NCI-H1092 (cell line): ENCODE data around the gene ACSF3.

Experiments
- DNase-seq: peaks from one replicate; lab custom pipeline; 2025; lab: John Stamatoyannopoulos, UW

The ACSF3 gene

DNA sequence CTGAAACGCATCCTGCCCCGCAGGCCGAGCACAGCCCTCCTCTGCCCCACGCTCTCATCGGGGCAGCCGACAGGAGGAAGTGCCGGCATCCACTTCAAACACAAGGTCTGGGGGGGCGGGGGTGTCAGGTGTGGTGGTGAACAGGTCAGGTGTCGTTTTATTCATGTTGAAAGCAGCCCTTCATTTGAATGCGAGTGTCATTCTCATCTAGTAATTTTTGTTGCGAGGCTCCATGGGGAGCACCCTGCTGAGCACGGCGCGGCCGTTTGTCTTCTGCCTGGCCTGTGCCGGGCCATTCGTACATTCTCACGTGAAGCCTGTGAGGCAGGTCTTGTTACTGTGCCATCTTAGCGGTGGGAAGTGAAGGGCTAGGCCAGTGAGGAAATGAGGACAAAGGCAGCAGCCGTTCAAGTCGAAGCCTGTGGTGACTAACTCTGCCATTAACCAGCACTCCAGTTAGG lies 1.9 kb downstream of the ACSF3 start:
- no peak for DNase-seq

DNA sequence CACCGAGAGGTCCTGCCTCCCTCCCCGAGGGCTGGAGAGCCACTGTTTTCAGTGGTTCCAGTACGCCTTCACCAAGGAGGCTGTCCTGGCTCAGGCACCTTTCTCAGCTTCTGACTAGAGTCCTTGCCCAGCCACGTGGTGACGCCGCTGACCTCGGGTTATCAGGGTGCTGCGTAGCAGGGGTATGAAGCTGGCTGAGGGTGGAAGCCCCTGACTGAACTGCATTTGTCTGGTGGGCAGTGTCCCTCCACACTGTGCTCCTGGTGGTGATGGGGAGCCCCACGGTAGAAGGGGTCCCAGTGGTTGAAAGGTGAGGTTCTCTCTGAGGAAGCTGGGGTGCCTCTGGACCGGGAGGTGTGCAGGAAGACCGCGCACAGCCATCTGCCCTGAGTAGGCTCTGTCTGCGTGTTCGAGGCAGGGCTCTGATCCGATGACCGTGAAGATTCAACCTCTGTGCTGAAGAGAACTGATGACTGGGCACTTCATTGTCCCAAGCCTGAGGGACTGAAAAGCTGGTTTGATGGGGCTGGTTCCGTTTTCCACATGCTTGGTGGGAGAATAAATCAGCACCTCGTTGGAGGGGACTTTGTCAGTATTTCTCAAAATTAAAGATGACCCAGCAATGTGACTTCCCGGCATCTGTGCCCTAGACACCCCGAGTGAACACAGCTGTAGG lies 2.5 kb downstream of the ACSF3 start:
- DNase-seq, result no peak

DNA sequence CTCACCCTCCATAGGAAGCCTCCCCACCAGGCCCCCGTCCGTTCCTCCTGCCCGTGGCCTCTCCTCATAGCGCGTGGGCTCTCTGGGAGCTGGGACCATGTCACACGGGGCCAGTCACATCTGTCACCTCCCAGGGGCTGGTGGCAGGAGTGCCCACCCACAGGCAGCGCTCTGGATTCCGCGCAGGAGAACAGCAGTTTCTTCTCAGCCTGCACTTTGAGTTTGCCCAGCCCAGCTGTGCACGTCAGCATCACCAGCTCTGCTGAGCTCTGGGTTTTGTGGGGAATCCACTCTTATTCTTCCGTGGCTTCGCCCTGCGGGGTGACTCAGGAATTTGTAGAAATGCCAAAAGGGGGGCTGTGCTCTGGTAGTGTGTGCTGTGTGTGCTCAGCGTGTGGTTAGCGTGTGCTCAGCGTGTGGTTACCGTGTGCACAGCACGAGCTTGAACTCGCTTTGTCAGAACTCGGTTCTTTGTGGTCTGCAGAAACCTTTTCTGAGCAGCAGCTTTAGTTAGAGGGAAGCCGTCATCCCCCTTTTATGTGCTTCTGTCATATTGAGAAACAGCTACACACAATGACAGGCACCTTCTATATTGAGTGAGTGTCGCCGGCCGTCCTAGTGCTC lies 3.2 kb downstream of the ACSF3 start:
- DNase-seq, result no peak

GRCh38 chr16:89097392-89097772 lies 3.7 kb downstream of the ACSF3 start:
- no peak for DNase-seq

GRCh38 chr16:89098767-89099430 lies 5.2 kb downstream of the ACSF3 start:
- no peak for DNase-seq

- no peak for DNase-seq
These were observed 6.3 kb downstream of the ACSF3 start for GRCh38 chr16:89099905-89100304.

- no peak for DNase-seq
These were observed 7.1 kb downstream of the ACSF3 start for GRCh38 chr16:89100601-89101302.

DNA sequence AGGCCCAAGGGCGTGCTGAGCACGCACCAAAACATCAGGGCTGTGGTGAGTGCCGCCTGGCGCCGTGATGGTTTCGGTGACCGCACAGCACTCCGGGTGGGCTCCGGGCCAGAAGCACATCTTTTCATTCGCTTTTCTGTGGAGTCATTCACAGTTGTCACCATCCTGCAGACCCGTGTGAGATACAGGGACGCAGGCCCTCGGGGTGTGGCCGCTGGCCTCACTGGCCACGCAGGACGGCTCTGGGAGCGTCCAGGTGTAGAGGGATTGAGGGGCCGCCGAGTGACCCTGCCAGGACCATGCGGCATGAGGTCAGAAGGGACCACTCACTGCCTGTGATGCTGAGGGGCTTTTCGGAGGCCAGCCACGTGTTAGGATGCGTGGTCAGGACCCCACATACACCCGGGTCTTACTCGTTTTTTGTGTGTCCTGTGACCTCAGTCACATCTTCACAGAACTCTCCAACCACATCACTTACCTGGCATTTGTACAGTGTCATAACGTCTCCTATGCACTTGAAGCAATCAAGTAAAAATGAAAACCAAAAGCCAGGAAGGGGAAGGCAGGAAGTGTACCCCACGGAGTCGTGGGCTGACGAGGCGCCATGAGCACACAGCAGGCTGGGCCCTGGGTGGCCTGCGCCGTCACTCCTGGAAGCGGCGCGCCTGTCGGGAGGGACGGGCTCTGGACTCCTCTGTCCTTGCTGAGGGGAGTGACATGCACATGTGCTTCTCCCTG lies 7.8 kb downstream of the ACSF3 start:
- no peak for DNase-seq

- DNase-seq, result no peak
These were observed 8.4 kb downstream of the ACSF3 start for GRCh38 chr16:89102041-89102471.

DNA sequence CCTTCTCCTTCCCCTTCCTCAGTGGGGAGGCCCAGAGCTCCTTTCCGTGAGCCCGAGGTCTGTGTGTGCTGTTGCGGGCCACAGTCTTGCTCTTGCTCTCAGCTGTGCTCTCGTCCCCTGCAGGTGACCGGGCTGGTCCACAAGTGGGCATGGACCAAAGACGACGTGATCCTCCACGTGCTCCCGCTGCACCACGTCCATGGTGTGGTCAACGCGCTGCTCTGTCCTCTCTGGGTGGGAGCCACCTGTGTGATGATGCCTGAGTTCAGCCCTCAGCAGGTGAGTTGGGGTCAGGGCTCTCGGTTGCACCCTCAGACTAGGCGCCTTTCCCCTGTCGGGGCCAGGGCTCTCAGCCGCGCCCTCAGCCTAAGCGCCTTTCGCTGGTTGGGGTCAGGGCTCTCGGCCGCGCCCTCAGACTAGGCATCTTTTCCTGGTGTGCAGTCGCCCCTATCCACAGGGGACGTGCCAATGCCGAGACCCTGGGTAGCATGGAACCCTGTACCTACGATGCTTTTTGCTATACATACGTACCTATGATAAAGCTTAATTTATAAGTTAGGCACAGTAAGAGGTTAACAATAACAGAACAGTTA lies 8.9 kb downstream of the ACSF3 start:
- no peak for DNase-seq

DNA sequence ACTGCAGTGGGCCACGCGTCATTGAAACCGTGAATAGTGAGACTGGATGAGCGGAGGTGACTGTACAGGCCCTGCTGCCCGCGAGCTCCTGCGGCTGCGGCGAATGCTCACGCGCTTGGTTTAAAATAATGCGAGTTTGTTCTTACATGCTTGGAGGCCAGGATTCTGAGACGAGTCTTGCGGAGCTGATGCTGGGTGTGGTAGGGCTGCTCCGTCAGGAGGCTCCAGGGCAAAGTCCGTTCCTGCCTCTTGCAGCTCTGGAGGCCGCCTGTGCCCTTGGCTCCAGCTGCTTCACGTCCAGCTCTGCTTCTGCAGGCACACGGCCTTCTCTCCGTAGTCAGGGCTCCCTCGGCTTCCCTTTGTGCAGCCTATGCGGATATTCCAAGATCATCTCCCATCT lies 9.5 kb downstream of the ACSF3 start:
- no peak for DNase-seq

GRCh38 chr16:89103781-89104180 lies 10.1 kb downstream of the ACSF3 start:
- DNase-seq, result no peak

- no peak for DNase-seq
These were observed 10.7 kb downstream of the ACSF3 start for GRCh38 chr16:89104303-89104702.

DNA sequence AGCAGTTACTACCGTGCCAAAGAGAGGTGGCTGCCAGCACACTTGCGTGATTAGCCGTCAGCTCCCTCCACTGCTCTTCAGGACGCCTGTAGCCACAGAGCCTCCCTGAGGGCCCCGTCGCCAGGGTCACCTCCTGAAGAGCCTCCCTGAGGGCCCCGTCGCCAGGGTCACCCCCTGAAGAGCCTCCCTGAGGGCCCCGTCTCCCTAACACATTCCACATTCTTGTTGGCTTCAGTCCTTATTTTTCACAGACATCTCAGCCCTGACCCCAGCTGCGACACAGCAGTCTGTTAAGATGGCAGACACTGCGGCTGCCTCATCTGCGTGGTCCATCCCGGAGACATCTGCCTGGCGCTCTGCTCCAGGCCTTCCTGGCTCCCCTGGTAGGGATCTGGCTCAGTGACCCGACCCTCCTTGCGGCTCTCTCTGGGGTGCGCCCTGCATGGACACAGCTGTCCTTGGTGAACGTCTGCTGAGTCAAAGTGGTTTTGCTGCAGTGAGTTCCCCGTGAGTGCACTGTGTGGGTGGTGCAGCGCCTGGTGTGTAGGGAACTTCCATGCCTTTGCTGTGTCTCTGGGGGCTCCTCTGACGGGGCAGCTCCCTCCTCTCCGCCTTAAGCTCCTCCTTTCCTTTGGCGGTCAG lies 11.4 kb downstream of the ACSF3 start:
- DNase-seq, result no peak

GRCh38 chr16:89105599-89106151 lies 12.0 kb downstream of the ACSF3 start:
- DNase-seq, result no peak

GRCh38 chr16:89106533-89107202 lies 13.0 kb downstream of the ACSF3 start:
- DNase-seq, result no peak

GRCh38 chr16:89107203-89107582 lies 13.5 kb downstream of the ACSF3 start:
- no peak for DNase-seq

GRCh38 chr16:89108416-89108815 lies 14.8 kb downstream of the ACSF3 start:
- DNase-seq, result no peak

GRCh38 chr16:89110641-89111040 lies 17.0 kb downstream of the ACSF3 start:
- DNase-seq, result no peak

GRCh38 chr16:89111263-89111662 lies 17.6 kb downstream of the ACSF3 start:
- no peak for DNase-seq
